Erythroblast (primary cell): ENCODE results near the gene SLC4A8.

Experiments used
- GATA1 ChIP-seq: IDR thresholded peaks from 2 replicates; pipeline ENCODE4 v1.6.1; 2011; ENCODE audit warnings: low read depth, mild to moderate bottlenecking, control low read depth, low read length, moderate library complexity
- POLR2A ChIP-seq: IDR thresholded peaks from 2 replicates; pipeline ENCODE4 v1.6.1; 2011; ENCODE audit warnings: mild to moderate bottlenecking, low read length

- TF ChIP-seq POLR2A (no peak), GATA1 (no peak)
Measured at GRCh38 chr12:51460519-51460918, 35.9 kb downstream of the SLC4A8 start.
